Heart left ventricle (tissue), 16 donors: ENCODE results near the gene RPL37A. TPM values are rescaled to one million over a fixed set of nuclear protein-coding genes. Genes with fewer than 3 reads are reported as not detected.

Experiments
- ATAC-seq, 4 donors: fragments of 200-7000 bp; cut with Tn5 transposase; one replicate each; pipeline ENCODE4 v1.9.1; 2020 to 2022; ENCODE audit warnings: moderate library complexity in 4 of 4, mild to moderate bottlenecking in 3 of 4, moderate number of reproducible peaks in 1 of 4
- DNase-seq, 5 donors: peaks; one replicate each; pipeline ENCODE4 v3.0.0-alpha.2; 2020
- H3K27ac ChIP-seq, 12 donors: fragments of 200-600 bp; sonication (generic) in 4 of 12; one replicate each; pipeline versions ENCODE4 v1.5.0 to v1.8.0; 2016 to 2022; ENCODE audit warnings: mild to moderate bottlenecking in 2 of 12
- H3K27me3 ChIP-seq, 9 donors: fragments of 200-600 bp; sonication (generic) in 2 of 9; one replicate each; pipeline versions ENCODE4 v1.5.1 to v1.8.0; 2016 to 2022; ENCODE audit warnings: mild to moderate bottlenecking in 3 of 9
- H3K36me3 ChIP-seq, 9 donors: fragments of 200-600 bp; sonication (generic) in 2 of 9; one replicate each; pipeline versions ENCODE4 v1.5.0 to v1.8.0; 2018 to 2022; ENCODE audit warnings: mild to moderate bottlenecking in 2 of 9
- H3K4me1 ChIP-seq, 12 donors: fragments of 200-600 bp; sonication (generic) in 4 of 12; one replicate each; pipeline versions ENCODE4 v1.5.0 to v1.8.0; 2016 to 2022; ENCODE audit warnings: mild to moderate bottlenecking in 3 of 12
- H3K4me3 ChIP-seq, 12 donors: fragments of 200-600 bp; sonication (generic) in 4 of 12; one replicate each; pipeline versions ENCODE4 v1.5.0 to v1.8.0; 2017 to 2022; ENCODE audit warnings: mild to moderate bottlenecking in 9 of 12, moderate library complexity in 4 of 12
- H3K9me3 ChIP-seq, 12 donors: fragments of 200-600 bp; sonication (generic) in 4 of 12; one replicate each; pipeline versions ENCODE4 v1.5.0 to v1.8.0; 2016 to 2022; ENCODE audit warnings: mild to moderate bottlenecking in 1 of 12
- CTCF ChIP-seq, 12 donors: fragments of 200-600 bp; sonication (generic) in 4 of 12; IDR thresholded peaks; one replicate each; pipeline versions ENCODE4 v1.5.0 to v1.8.0; 2018 to 2022; ENCODE audit warnings: antibody characterized with exemption in 12 of 12, mild to moderate bottlenecking in 5 of 12
- POLR2A ChIP-seq, 2 donors: fragments of 450-650 bp; IDR thresholded peaks; one replicate each; pipeline ENCODE4 v1.6.1; 2017; ENCODE audit warnings: antibody characterized with exemption in 2 of 2, mild to moderate bottlenecking in 2 of 2, moderate library complexity in 2 of 2
- WGBS, 4 donors: extraction: QIAGEN DNeasy Blood & Tissue Kit in 2 of 4; methylation state at CpG; one replicate each; pipeline versions ENCODE4 v1.1.5 to v1.1.7; 2013 to 2018; 5-methylcytosine and 5-hydroxymethylcytosine counted together
- intact Hi-C, 10 donors: fragments of 100-400 bp; cut with DNase I; formaldehyde crosslinking; loops; one replicate each; pipeline versions ENCODE4 v1.11.1 to v1.14.2; 2022
- polyA plus RNA-seq, 2 donors: library from polyadenylated mRNA; stranded (reverse); fragments of 200-250 nt; gene quantifications; one replicate each; pipeline ENCODE4 v1.2.3, GENCODE V29; 2013
- total RNA-seq, 9 donors: library from RNA; depleted of rRNA in 2 of 9; stranded (reverse); fragments of >200 nt in 2 of 9; fragmentation: NEBNext Ultra II Directional in 3 of 9; extraction: Animal tissue kit (Norgen Biotek cat#: 25700) in 3 of 9; gene quantifications; one replicate each; pipeline versions ENCODE4 v1.1.0 to v1.2.4, GENCODE V29; 2016 to 2023
- donor health status: ischemic (EF 13 %, LVEDD 7.1; RV severe dilation, severe dysfunction).
- donor health status: healthy with polysubstance abuse.
- donor health status: DM: no; HTN: yes; CAD: no.
- donor health status: DM: no; HTN: no; CAD: no.
- donor health status: ischemic (EF 25% LVEDD 6.9; RV normal size, moderate dysfunction).
- donor health status: ischemic (EF 25% LVEDD 5.7; RV mildly dilated, moderate dysfunction).
- donor health status: healthy.
- donor health status: DM: yes; HTN: yes; CAD: no.
- donor health status: ischemic (EF 35%, LVEDD 5.7; RV mildly dilated, moderate dysfunction).
- donor health status: nonischemic (EF 11% LVEDD 7.7; RV severe dilation, severe dysfunction).
- donor health status: DM: yes; HTN: yes; CAD: no.
- donor health status: PGD.
- donor health status: ischemic (EF 29% LVEDD 5.4; RV normal size, mild dysfunction).
- donor health status: nonischemic (EF 23%, LVEDD 6.1; RV moderate dilation, normal function).

RPL37A gene
- total and polyA plus RNA-seq, 11 donors, result 602 to 3,426 (median 1,988) TPM

GRCh38 chr2:216492597-216493333 lies 5.9 kb upstream of the RPL37A start:
- DNase-seq (no peak), ATAC-seq (no peak)
- WGBS, 4 donors, result 70 to 83% (median 83%) methylated on average over 6 of the region's 6 CpGs
- Histone ChIP-seq H3K27ac (no peak overlapping the region), H3K4me1 (peaks cover 0 to 41% (median 5%) of the 10 kb centered on the region in 12 donors), H3K36me3 (no peaks in the 10 kb centered on the region), H3K4me3 (no peak overlapping the region), H3K9me3 (no peaks in the 10 kb centered on the region), H3K27me3 (no peaks in the 10 kb centered on the region)
- TF ChIP-seq CTCF (IDR thresholded peaks at IDR 0.05) (no peak), POLR2A (IDR thresholded peaks at IDR 0.05) (no peak)
- intact Hi-C loops, result no loop called here

DNA sequence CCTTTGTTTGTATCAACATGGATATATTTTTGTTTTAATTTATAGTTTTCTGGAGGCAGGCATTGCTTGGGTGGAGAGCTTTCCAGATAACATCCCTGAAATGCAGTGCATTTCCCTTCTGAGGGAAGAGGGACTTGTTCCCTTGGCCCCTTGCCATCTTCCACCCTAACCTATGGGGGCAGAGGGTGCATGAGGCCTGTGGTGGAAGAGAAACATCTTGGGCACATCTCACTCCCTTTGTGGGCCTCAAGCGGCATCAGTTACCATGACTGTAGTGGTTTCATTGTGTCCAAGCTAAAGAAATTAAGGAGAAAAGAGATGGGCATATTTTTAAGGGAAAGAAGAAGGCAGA lies 5.3 kb upstream of the RPL37A start:
- Histone ChIP-seq H3K27ac (no peak overlapping the region), H3K4me3 (no peak overlapping the region), H3K27me3 (no peaks in the 10 kb centered on the region), H3K36me3 (no peaks in the 10 kb centered on the region), H3K9me3 (no peaks in the 10 kb centered on the region), H3K4me1 (peaks cover 0 to 46% (median 8%) of the 10 kb centered on the region in 12 donors)
- WGBS, 4 donors, result 94 to 100% (median 98%) methylated on average over 1 of the region's 1 CpG
- ATAC-seq (no peak), DNase-seq (no peak)
- intact Hi-C loops, result no loop called here
- TF ChIP-seq POLR2A (IDR thresholded peaks at IDR 0.05) (no peak), CTCF (IDR thresholded peaks at IDR 0.05) (no peak)

- intact Hi-C loops, result loop anchor here in 1 of 10 donors (5.0 kb wide), 1 partner anchor 83 kb away; the partner anchor contains the start of gene SMARCAL1
- DNase-seq (no peak), ATAC-seq (no peak)
- H3K36me3 ChIP-seq, result peaks cover 0 to 14% (median 10%) of the 10 kb centered on the region in 9 donors
- H3K27me3 ChIP-seq, result no peaks in the 10 kb centered on the region
- H3K27ac ChIP-seq, result peak overlapping the region in 1 of 12 donors; percentile 38
- H3K9me3 ChIP-seq, result no peaks in the 10 kb centered on the region
- TF ChIP-seq POLR2A (IDR thresholded peaks at IDR 0.05) (no peak), CTCF (IDR thresholded peaks at IDR 0.05) (no peak)
- no peak overlapping the region for H3K4me3 ChIP-seq
- peaks cover 4 to 63% (median 22%) of the 10 kb centered on the region in 12 donors for H3K4me1 ChIP-seq
- WGBS, 4 donors, result 61 to 72% (median 69%) methylated on average over 2 of the region's 2 CpGs
These were observed 3.0 kb upstream of the RPL37A start for GRCh38 chr2:216495656-216496055.

DNA sequence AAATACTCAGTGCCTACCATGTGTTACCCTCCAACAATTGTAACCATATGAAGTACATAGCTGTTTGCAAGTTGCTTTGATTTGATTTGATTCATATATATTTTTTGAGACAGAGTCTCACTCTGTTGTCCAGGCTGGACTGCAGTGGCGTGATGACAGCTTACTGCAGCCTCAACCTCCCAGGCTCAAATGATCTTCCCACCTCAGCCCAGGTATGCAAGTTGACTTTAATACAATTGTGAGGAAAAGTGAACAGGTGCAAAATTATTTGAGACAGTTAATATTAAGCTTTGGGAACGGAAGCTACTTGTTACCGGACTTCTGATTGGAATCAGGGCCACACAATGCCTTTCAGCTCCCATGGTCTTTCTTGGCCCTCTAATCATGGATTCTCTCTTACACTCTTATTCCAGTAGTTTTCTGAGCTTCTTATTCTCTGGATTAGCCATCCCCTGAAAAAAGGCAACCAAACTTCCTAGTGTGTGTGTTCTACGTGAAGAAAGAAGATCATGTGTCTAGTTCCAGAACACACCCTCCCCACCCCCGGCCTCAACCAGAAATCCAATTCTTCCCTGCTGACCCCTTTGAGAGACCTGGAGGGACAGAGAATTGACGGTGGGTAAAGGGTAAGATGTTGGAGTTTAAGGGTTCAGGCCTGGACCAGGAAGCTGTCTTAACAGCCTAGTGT lies 1.1 kb upstream of the RPL37A start:
- no peak for TF ChIP-seq CTCF (IDR thresholded peaks at IDR 0.05)
- TF ChIP-seq POLR2A (IDR thresholded peaks at IDR 0.05), result no peak
- H3K27ac ChIP-seq, result peak overlapping the region in 11 of 12 donors; percentile 59 to 96 (median 82)
- H3K4me1 ChIP-seq, result peaks cover 4 to 72% (median 23%) of the 10 kb centered on the region in 12 donors
- DNase-seq, result no peak
- peak overlapping the region in 11 of 12 donors; percentile 59 to 96 (median 78) for H3K4me3 ChIP-seq
- intact Hi-C loops, result loop anchor here in 1 of 10 donors (5.0 kb wide), 1 partner anchor 85 kb away; the partner anchor contains the start of gene SMARCAL1
- H3K27me3 ChIP-seq, result no peaks in the 10 kb centered on the region
- peak in 1 of 4 donors; percentile 4 for ATAC-seq
- H3K9me3 ChIP-seq, result no peaks in the 10 kb centered on the region
- H3K36me3 ChIP-seq, result peaks cover 0 to 33% (median 29%) of the 10 kb centered on the region in 9 donors
- WGBS, 4 donors, result 68 to 83% (median 80%) methylated on average over 6 of the region's 6 CpGs
